H1 (cell line): Measurements from ENCODE around the gene MCC. TPM values are rescaled to one million over a fixed set of nuclear protein-coding genes. Genes with fewer than 3 reads are reported as not detected.
A peak's percentile ranks its signal among the peaks of the same experiment; 100 is the strongest.

Source experiments
- CTCF ChIA-PET: fragments of 300-600 bp; sonication (Branson Sonifier 250); formaldehyde crosslinking; loops from one replicate; lab custom pipeline; 2021; ENCODE audit not compliant: partially characterized antibody; lab: Charles Lee
- POLR2A ChIA-PET: fragments of 300-600 bp; sonication (Branson Sonifier 250); formaldehyde crosslinking; loops from one replicate; lab custom pipeline; 2021; ENCODE audit warnings: inconsistent platforms; ENCODE audit not compliant: partially characterized antibody; lab: Charles Lee
- DNase-seq, 2 experiments: peaks; one replicate each; pipeline versions ENCODE4 v3.0.0 to v3.0.0-alpha.2; 2010 to 2022; ENCODE audit warnings: low spot score in 2 of 2, low read depth in 1 of 2, mixed read lengths in 1 of 2
- FAIRE-seq: peaks from 2 replicates; lab custom pipeline; 2011; peaks lifted over from hg19 to GRCh38; lab: Jason Lieb, UNC
- H2AFZ ChIP-seq: 2 replicates; pipeline ENCODE4 v1.8.1; 2012; ENCODE audit warnings: low read length, inconsistent platforms
- H2AK5ac ChIP-seq: 2 replicates; pipeline ENCODE4 v1.6.1; 2013; ENCODE audit warnings: low read depth, low read length
- H2BK120ac ChIP-seq: replicated peaks from 2 replicates; pipeline ENCODE3; 2013; ENCODE audit warnings: low read depth, low read length, inconsistent platforms
- H2BK12ac ChIP-seq: 2 replicates; pipeline ENCODE4 v1.6.1; 2013; ENCODE audit warnings: low read depth, low read length
- H2BK15ac ChIP-seq: 2 replicates; pipeline ENCODE4 v1.6.1; 2013; ENCODE audit warnings: low read length
- H2BK20ac ChIP-seq: 2 replicates; pipeline ENCODE4 v1.6.1; 2013; ENCODE audit warnings: low read length
- H2BK5ac ChIP-seq: 2 replicates; pipeline ENCODE4 v1.6.1; 2013; ENCODE audit warnings: low read depth, low read length
- H3K14ac ChIP-seq: 2 replicates; pipeline ENCODE4 v1.6.1; 2013; ENCODE audit warnings: inconsistent platforms; ENCODE audit not compliant: insufficient read length
- H3K18ac ChIP-seq: 2 replicates; pipeline ENCODE4 v1.6.1; 2013; ENCODE audit warnings: low read length; ENCODE audit errors: extremely low read depth
- H3K23ac ChIP-seq: 2 replicates; pipeline ENCODE4 v1.6.1; 2013; ENCODE audit warnings: inconsistent platforms; ENCODE audit not compliant: insufficient read length
- H3K23me2 ChIP-seq: 2 replicates; pipeline ENCODE4 v1.6.1; 2013; ENCODE audit warnings: low read depth, low read length
- H3K27ac ChIP-seq: 2 replicates; pipeline ENCODE4 v1.6.1; 2011; ENCODE audit warnings: low read depth, low read length, inconsistent platforms
- H3K27me3 ChIP-seq, 4 experiments: replicated peaks in 1 of 4; 1 replicate in 1 of 4; 2 replicates in 3 of 4; pipeline versions ENCODE4 v1.6.1 to v1.8.1; 2011 to 2013; ENCODE audit warnings: low read length in 3 of 4, mild to moderate bottlenecking in 3 of 4, inconsistent platforms in 2 of 4, mixed read lengths in 2 of 4, moderate library complexity in 1 of 4; ENCODE audit not compliant: control insufficient read depth in 3 of 4, insufficient read depth in 3 of 4; ENCODE audit errors: extremely low read depth in 1 of 4
- H3K36me3 ChIP-seq, 4 experiments: 2 replicates each; pipeline versions ENCODE4 v1.6.1 to v1.8.1; 2011 to 2013; ENCODE audit warnings: mild to moderate bottlenecking in 4 of 4, low read length in 3 of 4, moderate library complexity in 2 of 4, control low read depth in 1 of 4, inconsistent platforms in 1 of 4; ENCODE audit not compliant: insufficient read depth in 4 of 4, control insufficient read depth in 2 of 4
- H3K4ac ChIP-seq: replicated peaks from 2 replicates; pipeline ENCODE3; 2013; ENCODE audit warnings: low read length, low read depth, mixed read lengths, inconsistent platforms; ENCODE audit not compliant: insufficient read length
- H3K4me1 ChIP-seq, 4 experiments: replicated peaks in 1 of 4; 1 replicate in 1 of 4; 2 replicates in 3 of 4; pipeline versions ENCODE4 v1.6.1 to v1.8.1; 2011 to 2013; ENCODE audit warnings: low read length in 3 of 4, inconsistent platforms in 2 of 4, mixed read lengths in 1 of 4; ENCODE audit not compliant: insufficient read depth in 4 of 4, control insufficient read depth in 3 of 4
- H3K4me2 ChIP-seq, 2 experiments: 2 replicates each; pipeline versions ENCODE4 v1.6.1 to v1.8.1; 2011 to 2013; ENCODE audit warnings: low read depth in 2 of 2, low read length in 2 of 2, control low read depth in 1 of 2, inconsistent platforms in 1 of 2, mild to moderate bottlenecking in 1 of 2; ENCODE audit not compliant: insufficient read depth in 1 of 2
- H3K4me3 ChIP-seq, 4 experiments: fragments of 200-600, 300-600 bp in 1 of 4; sonication (generic), shearing (Covaris generic), sonication (Bioruptor Twin) in 1 of 4; 2 replicates each; pipeline versions ENCODE4 v1.5.1 to v1.8.1; 2011 to 2016; ENCODE audit warnings: low read length in 4 of 4, low read depth in 3 of 4, control low read depth in 2 of 4, inconsistent platforms in 2 of 4, mild to moderate bottlenecking in 2 of 4, mixed read lengths in 1 of 4, moderate library complexity in 1 of 4; ENCODE audit not compliant: insufficient read depth in 2 of 4; ENCODE audit errors: extremely low read depth in 1 of 4
- H3K56ac ChIP-seq: replicated peaks from 2 replicates; pipeline ENCODE3; 2013; ENCODE audit warnings: low read depth, mild to moderate bottlenecking, mixed read lengths, low read length, inconsistent platforms; ENCODE audit not compliant: insufficient read length
- H3K79me1 ChIP-seq: 2 replicates; pipeline ENCODE4 v1.6.1; 2013; ENCODE audit warnings: low read depth, low read length, control low read depth
- H3K79me2 ChIP-seq, 2 experiments: 2 replicates each; pipeline versions ENCODE4 v1.6.1 to v1.8.1; 2012 to 2013; ENCODE audit warnings: low read length in 2 of 2, mild to moderate bottlenecking in 2 of 2, inconsistent platforms in 1 of 2; ENCODE audit not compliant: insufficient read depth in 2 of 2, control insufficient read depth in 1 of 2
- H3K9ac ChIP-seq, 4 experiments: replicated peaks in 1 of 4; 1 replicate in 1 of 4; 2 replicates in 3 of 4; pipeline versions ENCODE4 v1.6.1 to v1.8.1; 2011 to 2013; ENCODE audit warnings: low read depth in 3 of 4, low read length in 3 of 4, control low read depth in 2 of 4, mild to moderate bottlenecking in 2 of 4, moderate library complexity in 2 of 4, inconsistent platforms in 1 of 4; ENCODE audit errors: extremely low read depth in 1 of 4
- H3K9me3 ChIP-seq, 2 experiments: 2 replicates each; pipeline versions ENCODE4 v1.6.1 to v1.8.1; 2012 to 2013; ENCODE audit warnings: mild to moderate bottlenecking in 2 of 2, moderate library complexity in 2 of 2, control low read depth in 1 of 2, inconsistent platforms in 1 of 2, low read depth in 1 of 2, low read length in 1 of 2, mixed read lengths in 1 of 2; ENCODE audit not compliant: insufficient read depth in 2 of 2
- H4K20me1 ChIP-seq, 2 experiments: replicated peaks in 1 of 2; 2 replicates each; pipeline versions ENCODE3 to v1.8.1; 2011 to 2013; ENCODE audit warnings: inconsistent platforms in 2 of 2, low read length in 2 of 2, mild to moderate bottlenecking in 1 of 2; ENCODE audit not compliant: insufficient read depth in 2 of 2, control insufficient read depth in 1 of 2
- H4K5ac ChIP-seq: 2 replicates; pipeline ENCODE4 v1.6.1; 2013; ENCODE audit warnings: low read length, low read depth, mixed read lengths, inconsistent platforms; ENCODE audit not compliant: insufficient read length
- H4K8ac ChIP-seq: 2 replicates; pipeline ENCODE4 v1.8.0; 2013; ENCODE audit warnings: mild to moderate bottlenecking, moderate library complexity, low read length, inconsistent platforms; ENCODE audit not compliant: insufficient read depth; ENCODE audit errors: extremely low read depth
- H4K91ac ChIP-seq: replicated peaks from 2 replicates; pipeline ENCODE3; 2013; ENCODE audit warnings: low read length, mixed read lengths, inconsistent platforms; ENCODE audit not compliant: insufficient read length
- BRCA1 ChIP-seq: IDR thresholded peaks from 2 replicates; pipeline ENCODE4 v1.6.1; 2012; ENCODE audit warnings: low read depth, low read length, improper control_type of control experiment
- CBX5 ChIP-seq: fragments of 300-800, 300-1000 bp; sonication (generic); IDR thresholded peaks from 2 replicates; pipeline ENCODE4 v1.7.1; 2016; ENCODE audit warnings: antibody characterized with exemption, low read length, low read depth
- CBX8 ChIP-seq: fragments of 300-800, 300-1000 bp; sonication (generic); IDR thresholded peaks from 2 replicates; pipeline ENCODE4 v1.7.1; 2016; ENCODE audit warnings: low read depth, low read length, borderline replicate concordance
- EGR1 ChIP-seq: IDR thresholded peaks from 2 replicates; pipeline ENCODE4 v1.6.1; 2011; ENCODE audit warnings: low read depth, low read length, borderline replicate concordance
- GABPA ChIP-seq: IDR thresholded peaks from 2 replicates; pipeline ENCODE4 v1.6.1; 2011; ENCODE audit warnings: mild to moderate bottlenecking, low read length, moderate library complexity, borderline replicate concordance; ENCODE audit not compliant: insufficient read depth
- KDM4A ChIP-seq: IDR thresholded peaks from one replicate; pipeline ENCODE4 v1.7.1; 2012; ENCODE audit warnings: low read depth, mild to moderate bottlenecking, moderate library complexity, low read length, inconsistent platforms; ENCODE audit not compliant: severe bottlenecking
- NANOG ChIP-seq: IDR thresholded peaks from 2 replicates; pipeline ENCODE4 v1.6.1; 2011; ENCODE audit warnings: low read length, low read depth, mild to moderate bottlenecking, inconsistent platforms; ENCODE audit not compliant: insufficient read depth, poor library complexity, severe bottlenecking
- POLR2A ChIP-seq, 2 experiments: IDR thresholded peaks; 1 replicate in 1 of 2; 2 replicates in 1 of 2; pipeline ENCODE4 v1.6.1; 2011; ENCODE audit warnings: low read depth in 2 of 2, low read length in 2 of 2, mild to moderate bottlenecking in 2 of 2; ENCODE audit errors: control extremely low read depth in 1 of 2
- POU5F1 ChIP-seq: IDR thresholded peaks from 2 replicates; pipeline ENCODE4 v1.6.1; 2011; ENCODE audit warnings: low read depth, mild to moderate bottlenecking, low read length, moderate library complexity
- SAP30 ChIP-seq: fragments of 300-600 bp; sonication (generic); IDR thresholded peaks from 2 replicates; pipeline ENCODE4 v1.7.1; 2012; ENCODE audit warnings: low read length, moderate library complexity, mild to moderate bottlenecking, inconsistent platforms; ENCODE audit not compliant: insufficient read depth, insufficient replicate concordance
- SIRT6 ChIP-seq: IDR thresholded peaks from one replicate; pipeline ENCODE4 v1.7.1; 2012; ENCODE audit warnings: low read length, inconsistent platforms
- TAF7 ChIP-seq: optimal IDR thresholded peaks from 2 replicates; pipeline ENCODE3; 2011; ENCODE audit warnings: low read depth, mild to moderate bottlenecking, inconsistent platforms, low read length, moderate library complexity, borderline replicate concordance
- WGBS, 2 experiments: shearing (Covaris generic) in 1 of 2; methylation state at CpG; one replicate each; pipeline versions ENCODE4 v1.1.6 to v1.1.7; 2013 to 2015; ENCODE audit warnings: low lambda C conversion rate in 2 of 2, mixed read lengths in 2 of 2, inconsistent platforms in 1 of 2, low coverage in 1 of 2, missing lambda C conversion rate in 1 of 2; ENCODE audit not compliant: insufficient replicate concordance in 2 of 2, insufficient coverage in 1 of 2, insufficient read length in 1 of 2; ENCODE audit errors: extremely low coverage in 1 of 2, missing lambda C conversion rate in 1 of 2; 5-methylcytosine and 5-hydroxymethylcytosine counted together
- polyA plus RNA-seq, 7 experiments: library from polyadenylated mRNA; depleted of rRNA in 3 of 7; stranded (reverse) in 5 of 7; unstranded in 2 of 7; fragments of >200 nt in 5 of 7; fragments of 200-250 nt in 2 of 7; gene quantifications; 1 replicate in 5 of 7; 2 replicates in 1 of 7; 4 replicates in 1 of 7; pipeline versions ENCODE4 v1.2.1 to v1.2.3, GENCODE V29; 2011 to 2013; ENCODE audit warnings: missing spikeins in 2 of 7, mixed read lengths in 2 of 7
- total RNA-seq: library from RNA; stranded (reverse); fragmentation: NEBNext Ultra II Directional; extraction: Animal tissue kit (Norgen Biotek cat#: 25700); gene quantifications from 2 replicates; pipeline ENCODE4 v1.2.1, GENCODE V29; 2021

MCC gene
- total and polyA plus RNA-seq, 2 of the 8 experiments (the other 6 are each of a cell fraction or from before 2014, with no cell fraction given) = 2.6 to 18.3 TPM

DNA sequence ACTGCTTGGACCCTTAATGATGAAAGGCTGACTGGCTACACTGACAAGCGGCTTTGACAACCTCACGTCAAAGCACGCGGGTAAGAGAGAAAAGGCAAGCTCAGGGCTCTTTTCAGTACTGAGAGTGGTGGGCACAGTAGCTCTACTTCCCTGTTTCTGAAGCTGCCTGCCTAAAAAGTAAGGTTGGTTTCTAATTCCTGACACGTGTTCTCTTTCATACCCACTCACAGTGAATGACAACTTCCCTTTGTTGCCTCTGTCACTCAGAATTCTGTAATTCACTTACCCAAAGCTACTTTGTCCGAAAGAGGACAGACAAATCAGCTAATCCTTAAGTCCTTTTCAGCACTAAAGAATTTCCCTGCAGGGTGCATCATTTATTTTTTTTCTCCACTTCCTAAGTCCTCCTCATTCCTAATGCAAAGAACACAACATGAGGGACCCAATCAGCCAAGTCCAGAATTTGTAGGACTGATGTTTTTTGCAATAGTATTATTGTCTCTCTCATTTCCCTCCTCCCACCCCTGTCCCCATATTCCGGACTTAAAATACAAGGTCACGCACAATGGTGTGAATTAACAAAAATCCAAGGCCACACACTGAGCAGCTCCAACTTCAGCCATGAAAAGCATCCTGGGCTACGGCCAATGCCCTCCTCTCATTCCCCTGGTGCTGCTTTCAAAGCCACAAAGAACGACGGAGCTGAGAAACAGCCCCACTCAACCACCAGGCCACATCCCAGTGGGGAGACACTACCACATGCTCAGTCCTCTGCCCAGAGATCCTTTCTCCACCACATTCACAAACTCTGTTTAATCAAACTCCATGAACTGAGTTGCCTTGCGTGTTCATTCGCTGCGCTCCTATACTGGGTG lies 274.5 kb downstream of the MCC start:
- Histone ChIP-seq H3K27ac (no peak overlapping the region), H2AK5ac (no peak overlapping the region), H3K23ac (no peak overlapping the region), H3K79me1 (no peaks in the 10 kb centered on the region), H2BK20ac (no peak overlapping the region), H2BK12ac (no peak overlapping the region), H4K20me1 (no peaks in the 10 kb centered on the region), H3K4ac (no peak overlapping the region), H3K4me3 (no peak overlapping the region), H3K36me3 (no peaks in the 10 kb centered on the region), H2BK15ac (no peak overlapping the region), H2AFZ (no peak overlapping the region), H2BK120ac (no peak overlapping the region), H4K91ac (peak overlapping the region; percentile 12), H3K23me2 (no peaks in the 10 kb centered on the region), H3K56ac (no peak overlapping the region), H3K27me3 (no peaks in the 10 kb centered on the region), H3K4me1 (peaks cover 0 to 33% (median 18%) of the 10 kb centered on the region in 4 experiments; a peak in 6 of 7 replicates), H3K9ac (no peak overlapping the region), H3K4me2 (no peak overlapping the region), H4K5ac (no peak overlapping the region), H3K79me2 (peaks cover 0 to 13% of the 10 kb centered on the region in 2 experiments; a peak in 1 of 4 replicates), H3K18ac (no peak overlapping the region), H4K8ac (no peak overlapping the region), H2BK5ac (no peak overlapping the region), H3K14ac (no peak overlapping the region), H3K9me3 (no peaks in the 10 kb centered on the region)
- DNase-seq (no peak), FAIRE-seq (no peak)
- 78% methylated on average over 14 of the region's 14 CpGs; no CpG with 5 or more reads in 1 of the 2 experiments for WGBS, 2 experiments
- ChIA-PET CTCF (interaction anchor here (0.6 to 1.1 kb wide), 5 partner anchors 23 to 285 kb away, joined by 3 to 4 read pairs (median 3); no protein-coding TSS in a partner anchor), POLR2A (interaction anchor here (1.4 kb wide), 1 partner anchor 9 kb away, joined by 4 read pairs; no protein-coding TSS in a partner anchor)
- TF ChIP-seq TAF7 (no peak), CBX5 (no peak), KDM4A (no peak), POLR2A (IDR thresholded peaks at IDR 0.05; ENCODE audit: control extremely low read depth in 1 of 2, low read depth in 2 of 2, low read length in 2 of 2) (no peak), SIRT6 (no peak), EGR1 (no peak), NANOG (no peak), GABPA (no peak), SAP30 (no peak), POU5F1 (no peak), CBX8 (no peak), BRCA1 (no peak)
